ENCODE measurements around the gene ZNF14. TPM values are rescaled to one million over a fixed set of nuclear protein-coding genes. Genes with fewer than 3 reads are reported as not detected.

ZNF14 gene
- total and polyA plus RNA-seq, 2 of the 13 experiments (the other 11 are each of a cell fraction or from before 2014, with no cell fraction given), result 1.9 to 6.2 TPM

- no peak for TF ChIP-seq GPBP1L1 (CRISPR knock-in tag; IDR thresholded peaks at IDR 0.05)
- no peak for TF ChIP-seq SRF (IDR thresholded peaks at IDR 0.05; ENCODE audit: low read depth, low read length)
- TF ChIP-seq ZNF383 (CRISPR knock-in tag; IDR thresholded peaks at IDR 0.05; ENCODE audit: borderline replicate concordance), result no peak
- no peak for TF ChIP-seq SNRNP70 (IDR thresholded peaks at IDR 0.05; ENCODE audit: low read depth, low read length)
- no peak for TF ChIP-seq ZBTB25 (CRISPR knock-in tag; IDR thresholded peaks at IDR 0.05)
- TF ChIP-seq KLF15 (CRISPR knock-in tag; IDR thresholded peaks at IDR 0.05; ENCODE audit: borderline replicate concordance), result no peak
- TF ChIP-seq MYPOP (CRISPR knock-in tag; IDR thresholded peaks at IDR 0.05), result no peak
Observed at GRCh38 chr19:19745496-19746285, 12.8 kb upstream of the ZNF14 start (continued).

GRCh38 chr19:19744641-19745040 is 11.7 kb upstream of the ZNF14 start:
- no peaks in the 10 kb centered on the region for H3K79me2 ChIP-seq (ENCODE audit: insufficient read depth, low read length)
- FAIRE-seq (no peak), ATAC-seq (no peak), DNase-seq (ENCODE audit: low spot score) (no peak)
- H2AFZ ChIP-seq (ENCODE audit: low read length), result no peak overlapping the region
- BruUV-seq (replicated peaks), result no TSS peak
- peaks cover 16% of the 10 kb centered on the region for H3K4me1 ChIP-seq (ENCODE audit: insufficient read depth, low read length)
- WGBS (ENCODE audit: low lambda C conversion rate), result 60% methylated on average over 17 of the region's 17 CpGs
- intact Hi-C loops (cut with micrococcal nuclease; ENCODE audit: unreplicated experiment), result no loop called here
- H3K9me3 ChIP-seq (ENCODE audit: low read length), result no peaks in the 10 kb centered on the region
- H3K27ac ChIP-seq (ENCODE audit: extremely low read length, insufficient read depth, low read length), result no peak overlapping the region
- no peak overlapping the region for H3K9ac ChIP-seq (ENCODE audit: insufficient read depth, low read depth, low read length)
- TF ChIP-seq HOXA5 (CRISPR knock-in tag; IDR thresholded peaks at IDR 0.05), result no peak
- TF ChIP-seq ZBTB38 (CRISPR knock-in tag; IDR thresholded peaks at IDR 0.05), result no peak
- TF ChIP-seq ZNF589 (CRISPR knock-in tag; conservative IDR thresholded peaks at IDR 0.05), result no peak
- TF ChIP-seq ZFP62 (CRISPR knock-in tag; IDR thresholded peaks at IDR 0.05), result no peak
- no peak for TF ChIP-seq KDM5B (CRISPR knock-in tag; IDR thresholded peaks at IDR 0.05; ENCODE audit: borderline replicate concordance)
- no peak for TF ChIP-seq ZNF570 (CRISPR knock-in tag; IDR thresholded peaks at IDR 0.05; ENCODE audit: borderline replicate concordance)
- no peak for TF ChIP-seq ZNF792 (CRISPR knock-in tag; IDR thresholded peaks at IDR 0.05)
- H3K4me2 ChIP-seq (ENCODE audit: low read depth, low read length), result no peak overlapping the region
- peaks cover 7 to 52% of the 10 kb centered on the region in 2 experiments for H3K27me3 ChIP-seq (ENCODE audit: control insufficient read depth in 1 of 2, insufficient read depth in 2 of 2, low read length in 2 of 2)
- ChIA-PET POLR2A (no interaction called here), CTCF (ENCODE audit: low intra/inter-chr PET ratio, low total read pairs) (no interaction called here)
- no peaks in the 10 kb centered on the region for H3K36me3 ChIP-seq (replicated peaks in 1 of 2; ENCODE audit: control insufficient read depth in 1 of 2, insufficient read depth in 2 of 2, low read length in 2 of 2)
- no peak overlapping the region for H3K4me3 ChIP-seq (replicated peaks in 1 of 3; ENCODE audit: insufficient read depth in 1 of 3, low read depth in 2 of 3, low read length in 3 of 3)
- in situ Hi-C loops (cut with HindIII; ENCODE audit: extremely low pct_ligation_motif_present, low pct_unique_long_range_greater_than_20kb), result no loop called here
- H4K20me1 ChIP-seq (ENCODE audit: insufficient read depth, low read length), result no peaks in the 10 kb centered on the region
